Measurements from ENCODE around the gene SLC30A2. TPM values are rescaled to one million over a fixed set of nuclear protein-coding genes. Genes with fewer than 3 reads are reported as not detected.

SLC30A2 gene
- total RNA-seq, 2 donors from 2014 or later, result not detected

- H3K36me3 ChIP-seq, result no peaks in the 10 kb centered on the region
- H3K27me3 ChIP-seq (replicated peaks; ENCODE audit: insufficient read depth), result no peaks in the 10 kb centered on the region
- TF ChIP-seq, protein P1, sequence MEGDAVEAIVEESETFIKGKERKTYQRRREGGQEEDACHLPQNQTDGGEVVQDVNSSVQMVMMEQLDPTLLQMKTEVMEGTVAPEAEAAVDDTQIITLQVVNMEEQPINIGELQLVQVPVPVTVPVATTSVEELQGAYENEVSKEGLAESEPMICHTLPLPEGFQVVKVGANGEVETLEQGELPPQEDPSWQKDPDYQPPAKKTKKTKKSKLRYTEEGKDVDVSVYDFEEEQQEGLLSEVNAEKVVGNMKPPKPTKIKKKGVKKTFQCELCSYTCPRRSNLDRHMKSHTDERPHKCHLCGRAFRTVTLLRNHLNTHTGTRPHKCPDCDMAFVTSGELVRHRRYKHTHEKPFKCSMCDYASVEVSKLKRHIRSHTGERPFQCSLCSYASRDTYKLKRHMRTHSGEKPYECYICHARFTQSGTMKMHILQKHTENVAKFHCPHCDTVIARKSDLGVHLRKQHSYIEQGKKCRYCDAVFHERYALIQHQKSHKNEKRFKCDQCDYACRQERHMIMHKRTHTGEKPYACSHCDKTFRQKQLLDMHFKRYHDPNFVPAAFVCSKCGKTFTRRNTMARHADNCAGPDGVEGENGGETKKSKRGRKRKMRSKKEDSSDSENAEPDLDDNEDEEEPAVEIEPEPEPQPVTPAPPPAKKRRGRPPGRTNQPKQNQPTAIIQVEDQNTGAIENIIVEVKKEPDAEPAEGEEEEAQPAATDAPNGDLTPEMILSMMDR (IDR thresholded peaks at IDR 0.05), result no peak
Measured at GRCh38 chr1:26055041-26055440, 9.1 kb upstream of the SLC30A2 start.

DNA sequence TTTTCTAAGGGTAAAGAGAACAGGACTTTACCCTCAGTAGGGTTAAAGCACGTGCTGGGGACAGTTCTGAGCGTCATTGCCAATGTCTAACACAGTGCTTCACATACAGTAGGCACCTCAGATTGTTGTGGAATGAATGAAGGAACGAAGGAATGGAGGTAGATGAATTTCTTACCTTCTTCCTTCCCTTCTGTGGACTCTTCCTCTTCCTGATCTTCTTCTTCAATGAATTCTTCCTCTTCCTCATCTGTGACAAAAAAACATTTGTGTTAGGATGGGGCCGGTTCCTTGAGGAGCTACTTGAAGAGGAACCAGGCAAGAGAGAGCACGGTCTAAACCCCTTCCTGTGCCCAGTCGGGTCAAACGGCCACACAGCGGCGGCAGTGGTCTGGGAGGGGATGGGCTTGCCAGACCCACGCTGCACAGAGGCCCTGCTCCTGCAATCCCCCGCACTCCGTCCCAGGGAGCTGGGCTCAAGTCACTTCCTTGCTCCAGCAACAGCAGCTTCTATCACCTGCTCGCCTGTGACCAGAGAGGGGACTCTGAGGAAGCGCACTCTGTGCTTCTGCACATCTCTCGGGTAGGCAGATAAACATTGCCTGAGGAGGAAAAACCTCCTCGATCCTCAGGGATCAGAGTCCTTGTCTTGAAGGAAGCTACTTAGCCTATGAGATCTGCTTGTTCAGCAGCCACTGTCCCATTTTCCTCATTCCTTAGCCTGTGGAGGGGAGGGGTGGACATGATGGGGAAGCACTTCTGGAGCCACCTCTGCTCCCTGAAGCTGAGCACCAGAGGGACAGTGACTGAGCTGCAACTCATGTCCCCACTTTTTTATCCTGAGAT is 8.0 kb upstream of the SLC30A2 start:
- TF ChIP-seq, protein P1 (IDR thresholded peaks at IDR 0.05), result no peak
- H3K36me3 ChIP-seq, result no peaks in the 10 kb centered on the region
- no peak overlapping the region for H3K27ac ChIP-seq
- DNase-seq (ENCODE audit: low spot score) (no peak), ATAC-seq (ENCODE audit: insufficient number of reproducible peaks, low FRiP score, low read depth) (no peak)
- no peaks in the 10 kb centered on the region for H3K4me1 ChIP-seq (ENCODE audit: control insufficient read depth in 1 of 2, low read depth in 2 of 2)
- no peaks in the 10 kb centered on the region for H3K27me3 ChIP-seq (replicated peaks; ENCODE audit: insufficient read depth)
- no peak overlapping the region for H3K4me3 ChIP-seq
- H3K9me3 ChIP-seq, result no peaks in the 10 kb centered on the region

More at GRCh38 chr1:26055041-26055440, 9.1 kb upstream of the SLC30A2 start:
- no peak overlapping the region for H3K4me3 ChIP-seq
- ATAC-seq (ENCODE audit: insufficient number of reproducible peaks, low FRiP score, low read depth) (no peak), DNase-seq (ENCODE audit: low spot score) (no peak)
- H3K9me3 ChIP-seq, result no peaks in the 10 kb centered on the region
- H3K27ac ChIP-seq, result no peak overlapping the region
- no peaks in the 10 kb centered on the region for H3K4me1 ChIP-seq (ENCODE audit: control insufficient read depth in 1 of 2, low read depth in 2 of 2)

DNA sequence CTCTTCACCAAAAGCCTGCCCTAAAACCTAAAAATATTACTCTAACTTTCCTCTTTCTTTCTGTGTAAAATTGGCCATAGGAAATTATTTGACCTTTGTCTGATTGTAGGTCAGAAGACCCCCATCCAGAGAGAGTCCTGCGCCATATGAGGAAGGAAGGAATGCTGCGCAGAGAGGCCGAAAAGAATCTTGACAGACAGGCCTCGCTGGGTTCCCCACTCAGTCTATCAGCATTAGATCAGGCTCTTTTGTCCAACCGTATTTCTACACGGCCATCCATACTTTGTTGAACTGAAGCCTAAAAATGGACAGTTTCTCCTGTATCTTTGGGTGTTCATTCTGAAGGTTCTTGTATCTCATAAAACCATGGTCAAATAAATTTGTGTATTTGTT is 4.3 kb upstream of the SLC30A2 start:
- H3K27me3 ChIP-seq (replicated peaks; ENCODE audit: insufficient read depth), result peaks cover 2% of the 10 kb centered on the region
- H3K36me3 ChIP-seq, result no peaks in the 10 kb centered on the region
- no peaks in the 10 kb centered on the region for H3K9me3 ChIP-seq
- no peak overlapping the region for H3K4me3 ChIP-seq
- TF ChIP-seq, protein P1 (IDR thresholded peaks at IDR 0.05), result no peak
- ATAC-seq (ENCODE audit: insufficient number of reproducible peaks, low FRiP score, low read depth) (no peak), DNase-seq (ENCODE audit: low spot score) (no peak)
- H3K27ac ChIP-seq, result no peak overlapping the region
- peaks cover 0 to 9% of the 10 kb centered on the region in 2 donors for H3K4me1 ChIP-seq (ENCODE audit: control insufficient read depth in 1 of 2, low read depth in 2 of 2)

DNA sequence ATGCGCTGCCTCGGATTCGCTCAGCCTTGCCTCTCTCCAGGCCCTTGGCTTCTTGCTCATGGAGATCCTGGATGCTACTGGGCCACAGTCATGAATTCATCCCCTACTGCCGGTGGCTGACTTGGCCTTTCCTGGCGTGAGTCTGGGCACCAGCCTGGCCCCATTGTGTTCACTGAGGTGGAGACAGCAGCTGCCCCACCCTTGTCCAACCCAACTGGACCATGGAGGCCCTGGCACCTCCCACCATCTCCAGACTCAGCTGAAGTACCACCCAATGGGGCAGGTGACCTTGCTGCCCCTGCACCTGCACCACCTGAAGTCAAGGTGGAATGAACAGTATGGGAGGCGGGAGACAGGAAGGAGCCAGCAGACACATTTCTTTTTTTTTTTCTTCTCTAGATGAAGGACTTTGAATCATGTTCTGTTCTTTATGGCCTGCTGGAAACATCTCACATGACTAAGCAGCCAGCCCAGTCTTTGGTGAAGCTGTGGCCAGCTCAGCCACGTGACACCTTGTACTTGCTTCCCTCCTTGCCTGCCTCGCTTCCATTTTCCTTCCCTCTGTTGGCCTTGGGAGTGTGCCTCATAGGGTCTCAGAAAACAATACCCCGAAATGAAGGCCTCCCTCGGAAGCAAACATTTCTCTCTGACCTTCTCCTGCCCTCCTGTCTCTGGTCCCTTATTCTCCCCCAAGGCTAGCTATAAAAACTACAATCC is 3.8 kb upstream of the SLC30A2 start:
- Histone ChIP-seq H3K27ac (no peak overlapping the region), H3K9me3 (no peaks in the 10 kb centered on the region), H3K4me3 (no peak overlapping the region), H3K36me3 (no peaks in the 10 kb centered on the region), H3K27me3 (replicated peaks; ENCODE audit: insufficient read depth) (peaks cover 8% of the 10 kb centered on the region), H3K4me1 (ENCODE audit: control insufficient read depth in 1 of 2, low read depth in 2 of 2) (peaks cover 0 to 9% of the 10 kb centered on the region in 2 donors)
- no peak for ATAC-seq (ENCODE audit: insufficient number of reproducible peaks, low FRiP score, low read depth)
- TF ChIP-seq, protein P1 (IDR thresholded peaks at IDR 0.05), result no peak
- DNase-seq (ENCODE audit: low spot score), result no peak

DNA sequence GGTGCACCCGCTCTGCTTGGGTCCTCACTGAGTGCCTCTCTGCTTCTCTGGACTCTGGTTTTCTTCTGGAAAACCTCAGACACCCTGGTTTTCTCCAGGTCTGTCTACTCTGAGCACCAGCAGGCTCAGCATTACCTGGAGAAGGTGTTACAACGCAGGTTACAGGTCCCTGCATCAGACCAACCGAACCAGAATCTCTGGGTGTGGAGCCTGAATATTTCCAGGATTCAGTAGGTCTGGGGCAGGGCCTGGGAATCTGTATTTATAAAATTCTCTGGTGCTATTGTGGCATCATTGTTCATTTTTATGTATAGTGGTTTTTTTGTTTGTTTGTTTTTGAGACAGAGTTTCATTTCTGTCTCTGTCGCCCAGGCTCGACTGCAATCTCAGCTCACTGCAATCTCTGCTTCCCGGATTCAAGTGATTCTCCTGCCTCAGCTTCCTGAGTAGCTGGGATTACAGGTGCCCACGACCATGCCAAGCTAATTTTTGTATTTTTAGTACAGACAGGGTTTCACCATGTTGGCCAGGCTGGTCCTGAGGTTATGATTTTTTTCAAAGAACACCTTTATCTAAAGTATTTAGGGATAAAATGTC is 1.5 kb upstream of the SLC30A2 start:
- no peak overlapping the region for H3K27ac ChIP-seq
- TF ChIP-seq, protein P1 (IDR thresholded peaks at IDR 0.05), result no peak
- no peak for ATAC-seq (ENCODE audit: insufficient number of reproducible peaks, low FRiP score, low read depth)
- H3K36me3 ChIP-seq, result no peaks in the 10 kb centered on the region
- no peak overlapping the region for H3K4me3 ChIP-seq
- H3K9me3 ChIP-seq, result no peaks in the 10 kb centered on the region
- H3K4me1 ChIP-seq (ENCODE audit: control insufficient read depth in 1 of 2, low read depth in 2 of 2), result peaks cover 0 to 9% of the 10 kb centered on the region in 2 donors
- H3K27me3 ChIP-seq (replicated peaks; ENCODE audit: insufficient read depth), result peaks cover 9% of the 10 kb centered on the region
- DNase-seq (ENCODE audit: low spot score), result no peak
